Right ventricle myocardium inferior (tissue), 1 donor: Measurements from ENCODE around the gene TRAF2. TPM values are rescaled to one million over a fixed set of nuclear protein-coding genes. Genes with fewer than 3 reads are reported as not detected.

Experiments used
- ATAC-seq: fragments of 200-7000 bp; cut with Tn5 transposase; one replicate; pipeline ENCODE4 v1.9.1; 2020; ENCODE audit warnings: mild to moderate bottlenecking, moderate library complexity
- DNase-seq: peaks from one replicate; pipeline ENCODE4 v3.0.0; 2021; ENCODE audit errors: missing footprints
- intact Hi-C: fragments of 100-400 bp; cut with DNase I; formaldehyde crosslinking; loops from one replicate; pipeline ENCODE4 v1.11.0; 2022
- microRNA-seq: library from miRNA; unstranded; fragments of <30 nt; microRNA quantifications from one replicate; pipeline ENCODE4 v1.2.0, GENCODE V29; 2020
- total RNA-seq: library from RNA; stranded (reverse); fragmentation: NEBNext Ultra II Directional; extraction: Animal tissue kit (Norgen Biotek cat#: 25700); gene quantifications from one replicate; pipeline ENCODE4 v1.2.1, GENCODE V29; 2021
- donor health status: DM: no; HTN: yes; CAD: no; lungs with severe emphysema.

TRAF2 gene
- total RNA-seq, 1 donor from 2014 or later: 12.6 TPM

GRCh38 chr9:136974817-136975535 is 88.7 kb downstream of the TRAF2 start:
- ATAC-seq: no peak
- DNase-seq: no peak
- intact Hi-C loops: no loop called here

GRCh38 chr9:136975644-136976043 is 89.3 kb downstream of the TRAF2 start:
- no peak for ATAC-seq
- intact Hi-C loops: no loop called here
- DNase-seq: peak; percentile 80

Small RNA genes lying within 50 kb of the gene (microRNA-seq; reads per million reads assigned to microRNA genes)
- not detected for gene MIR4479

Other genes with a start within 250 kb of the TRAF2 start
- gene EGFL7, start 223.6 kb upstream of the TRAF2 start, total RNA-seq: 72.0 TPM
- gene AGPAT2, start 199.1 kb upstream of the TRAF2 start, total RNA-seq: 57.9 TPM
- gene DIPK1B, start 173.9 kb upstream of the TRAF2 start, total RNA-seq: 16.4 TPM
- gene LCN10, start 143.6 kb upstream of the TRAF2 start, total RNA-seq: 11.3 TPM
- gene LCN6, start 138.0 kb upstream of the TRAF2 start, total RNA-seq: 22.2 TPM
- not detected for gene LCN8, start 128.3 kb upstream of the TRAF2 start, total RNA-seq
- 0.46 TPM for gene LCN15, start 122.0 kb upstream of the TRAF2 start, total RNA-seq
- gene TMEM141, start 95.2 kb upstream of the TRAF2 start, total RNA-seq: 75.9 TPM
- 1.6 TPM for gene CCDC183, start 90.2 kb upstream of the TRAF2 start, total RNA-seq
- gene RABL6, start 78.6 kb upstream of the TRAF2 start, total RNA-seq: 69.5 TPM
- gene AJM1, start 44.0 kb upstream of the TRAF2 start, total RNA-seq: 8.6 TPM
- 358 TPM for gene PHPT1, start 37.1 kb upstream of the TRAF2 start, total RNA-seq
- gene MAMDC4, start 34.2 kb upstream of the TRAF2 start, total RNA-seq: 12.8 TPM
- 358 TPM for gene EDF1, start 20.2 kb upstream of the TRAF2 start, total RNA-seq
- 143 TPM for gene FBXW5, start 58.2 kb downstream of the TRAF2 start, total RNA-seq
- gene C8G, start 58.7 kb downstream of the TRAF2 start, total RNA-seq: 1.3 TPM
- 2.9 TPM for gene LCN12, start 65.8 kb downstream of the TRAF2 start, total RNA-seq
- 6,282 TPM for gene PTGDS, start 91.0 kb downstream of the TRAF2 start, total RNA-seq
- gene LCNL1, start 96.5 kb downstream of the TRAF2 start, total RNA-seq: 8.6 TPM
- gene PAXX, start 105.9 kb downstream of the TRAF2 start, total RNA-seq: 26.9 TPM
- gene CLIC3, start 110.1 kb downstream of the TRAF2 start, total RNA-seq: 1.1 TPM
- gene ABCA2, start 141.7 kb downstream of the TRAF2 start, total RNA-seq: 28.2 TPM
- gene FUT7, start 145.6 kb downstream of the TRAF2 start, total RNA-seq: 0.11 TPM
- 69.0 TPM for gene NPDC1, start 159.7 kb downstream of the TRAF2 start, total RNA-seq
- gene ENTPD2, start 167.5 kb downstream of the TRAF2 start, total RNA-seq: 2.7 TPM
- gene SAPCD2, start 184.0 kb downstream of the TRAF2 start, total RNA-seq: 0.22 TPM
- 13.6 TPM for gene UAP1L1, start 191.0 kb downstream of the TRAF2 start, total RNA-seq
- gene MAN1B1, start 200.5 kb downstream of the TRAF2 start, total RNA-seq: 20.4 TPM
- gene DPP7, start 228.2 kb downstream of the TRAF2 start, total RNA-seq: 143 TPM